ENCODE results near the gene PXYLP1. TPM values are rescaled to one million over a fixed set of nuclear protein-coding genes. Genes with fewer than 3 reads are reported as not detected.

Gene PXYLP1
- total RNA-seq, 1 donor from 2014 or later: 26.1 TPM

GRCh38 chr3:141286856-141287255 lies 55.2 kb downstream of the PXYLP1 start:
- Mint-ChIP-seq H3K9me3 (no peaks in the 10 kb centered on the region), H3K27ac (no peak overlapping the region), H3K4me1 (ENCODE audit: unreplicated experiment) (peaks cover 10% of the 10 kb centered on the region), H3K27me3 (no peaks in the 10 kb centered on the region), H3K4me3 (no peak overlapping the region), H3K36me3 (peaks cover 27% of the 10 kb centered on the region)
- TF ChIP-seq CTCF (conservative IDR thresholded peaks at IDR 0.05): no peak
- DNase-seq (ENCODE audit: extremely low spot score, unreplicated experiment): no peak

GRCh38 chr3:141287326-141287725 lies 55.7 kb downstream of the PXYLP1 start:
- H3K27me3 Mint-ChIP-seq: no peaks in the 10 kb centered on the region
- H3K4me3 Mint-ChIP-seq: no peak overlapping the region
- H3K27ac Mint-ChIP-seq: no peak overlapping the region
- no peak for TF ChIP-seq CTCF (conservative IDR thresholded peaks at IDR 0.05)
- peaks cover 12% of the 10 kb centered on the region for H3K4me1 Mint-ChIP-seq (ENCODE audit: unreplicated experiment)
- no peaks in the 10 kb centered on the region for H3K9me3 Mint-ChIP-seq
- DNase-seq (ENCODE audit: extremely low spot score, unreplicated experiment): no peak
- H3K36me3 Mint-ChIP-seq: peaks cover 25% of the 10 kb centered on the region

GRCh38 chr3:141288336-141288990 lies 56.8 kb downstream of the PXYLP1 start:
- Mint-ChIP-seq H3K4me1 (ENCODE audit: unreplicated experiment) (peaks cover 15% of the 10 kb centered on the region), H3K4me3 (no peak overlapping the region), H3K27me3 (no peaks in the 10 kb centered on the region), H3K27ac (no peak overlapping the region), H3K36me3 (peaks cover 23% of the 10 kb centered on the region), H3K9me3 (no peaks in the 10 kb centered on the region)
- DNase-seq (ENCODE audit: extremely low spot score, unreplicated experiment): no peak
- no peak for TF ChIP-seq CTCF (conservative IDR thresholded peaks at IDR 0.05)

GRCh38 chr3:141289228-141289772 lies 57.7 kb downstream of the PXYLP1 start:
- Mint-ChIP-seq H3K27me3 (no peaks in the 10 kb centered on the region), H3K4me1 (ENCODE audit: unreplicated experiment) (peaks cover 15% of the 10 kb centered on the region), H3K27ac (no peak overlapping the region), H3K4me3 (no peak overlapping the region), H3K9me3 (no peaks in the 10 kb centered on the region), H3K36me3 (peaks cover 27% of the 10 kb centered on the region)
- no peak for TF ChIP-seq CTCF (conservative IDR thresholded peaks at IDR 0.05)
- no peak for DNase-seq (ENCODE audit: extremely low spot score, unreplicated experiment)

- Mint-ChIP-seq H3K27ac (no peak overlapping the region), H3K9me3 (no peaks in the 10 kb centered on the region), H3K27me3 (no peaks in the 10 kb centered on the region), H3K4me1 (ENCODE audit: unreplicated experiment) (peaks cover 15% of the 10 kb centered on the region), H3K4me3 (no peak overlapping the region), H3K36me3 (peaks cover 19% of the 10 kb centered on the region)
- TF ChIP-seq CTCF (conservative IDR thresholded peaks at IDR 0.05): no peak
- DNase-seq (ENCODE audit: extremely low spot score, unreplicated experiment): no peak
Observed at GRCh38 chr3:141291559-141292355, 60.1 kb downstream of the PXYLP1 start.

Data from type B pancreatic cell (in vitro differentiated cells).